Melanocyte of skin (primary cell): ENCODE results near the gene SULT2A1. TPM values are rescaled to one million over a fixed set of nuclear protein-coding genes. Genes with fewer than 3 reads are reported as not detected.

Experiments
- total RNA-seq, 2 donors: library from RNA; depleted of rRNA; stranded (reverse); fragments of >200 nt; gene quantifications; 2 replicates each; pipeline ENCODE4 v1.2.3, GENCODE V29; 2012

Gene SULT2A1, protein sequence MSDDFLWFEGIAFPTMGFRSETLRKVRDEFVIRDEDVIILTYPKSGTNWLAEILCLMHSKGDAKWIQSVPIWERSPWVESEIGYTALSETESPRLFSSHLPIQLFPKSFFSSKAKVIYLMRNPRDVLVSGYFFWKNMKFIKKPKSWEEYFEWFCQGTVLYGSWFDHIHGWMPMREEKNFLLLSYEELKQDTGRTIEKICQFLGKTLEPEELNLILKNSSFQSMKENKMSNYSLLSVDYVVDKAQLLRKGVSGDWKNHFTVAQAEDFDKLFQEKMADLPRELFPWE
- not detected for total RNA-seq

DNA sequence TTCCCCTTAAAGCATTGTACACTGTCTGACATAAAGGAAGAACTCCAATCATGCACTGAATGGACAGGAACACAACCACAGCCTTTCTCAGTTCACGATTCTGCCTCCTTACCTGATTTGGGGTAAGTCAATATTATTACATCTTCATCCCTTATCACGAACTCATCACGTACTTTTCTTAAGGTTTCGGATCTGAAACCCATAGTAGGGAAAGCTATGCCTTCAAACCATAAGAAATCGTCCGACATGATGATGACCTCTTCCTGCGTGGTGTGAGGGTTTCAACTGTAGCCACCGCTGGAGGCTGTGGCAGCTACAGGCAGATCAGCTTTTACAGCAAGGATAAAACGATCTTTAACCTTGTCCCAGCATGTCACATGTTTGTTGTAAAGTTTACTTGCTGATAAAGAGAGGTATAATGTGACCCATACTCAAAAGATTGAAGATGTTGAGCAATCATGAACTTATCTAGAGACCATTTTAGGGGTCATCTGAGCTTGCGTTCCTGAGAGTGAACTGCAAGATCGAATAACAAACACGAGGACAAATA lies at the start of gene SULT2A1:
Gene SULT2A1, minus strand, starts transcription at position 306 of the 550 bp plus-strand sequence. Its CDS starts 58 bp downstream, at position 248.

DNA sequence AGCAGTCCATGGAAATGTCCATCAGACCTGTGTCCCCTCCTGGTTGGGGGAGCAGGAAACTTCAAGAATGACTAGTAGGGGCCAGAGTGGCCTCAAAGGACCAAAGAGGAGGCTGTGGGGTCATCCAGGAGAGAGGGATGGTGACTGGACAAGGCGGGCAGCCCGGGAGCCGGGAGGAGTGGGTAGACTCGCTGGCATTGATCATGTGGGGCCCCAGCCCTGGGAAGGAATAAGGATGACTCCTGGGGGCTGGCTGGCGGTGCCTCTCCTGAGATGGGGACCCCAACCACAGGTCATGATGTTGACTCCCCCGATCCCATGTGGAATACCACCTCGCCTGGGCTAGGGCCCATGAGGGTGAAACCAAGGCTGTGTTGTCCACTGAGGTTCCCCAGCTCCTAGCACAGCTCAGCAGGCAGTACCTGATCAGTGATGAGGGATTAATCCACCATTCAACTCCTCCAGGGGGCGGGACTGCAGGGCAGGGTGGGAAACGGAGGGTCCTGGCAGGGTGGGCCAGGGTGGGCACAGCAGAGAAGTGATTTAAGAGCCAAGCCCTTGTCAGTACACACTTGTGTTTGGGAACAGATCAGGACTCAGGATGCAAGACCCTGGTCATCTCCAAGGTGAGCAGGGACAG lies 27.3 kb downstream of the SULT2A1 start, which contains the start of gene TPRX2:
Gene TPRX2, plus strand, starts transcription at position 590 of the 640 bp plus-strand sequence. Its CDS starts 12 bp downstream, at position 602.

DNA sequence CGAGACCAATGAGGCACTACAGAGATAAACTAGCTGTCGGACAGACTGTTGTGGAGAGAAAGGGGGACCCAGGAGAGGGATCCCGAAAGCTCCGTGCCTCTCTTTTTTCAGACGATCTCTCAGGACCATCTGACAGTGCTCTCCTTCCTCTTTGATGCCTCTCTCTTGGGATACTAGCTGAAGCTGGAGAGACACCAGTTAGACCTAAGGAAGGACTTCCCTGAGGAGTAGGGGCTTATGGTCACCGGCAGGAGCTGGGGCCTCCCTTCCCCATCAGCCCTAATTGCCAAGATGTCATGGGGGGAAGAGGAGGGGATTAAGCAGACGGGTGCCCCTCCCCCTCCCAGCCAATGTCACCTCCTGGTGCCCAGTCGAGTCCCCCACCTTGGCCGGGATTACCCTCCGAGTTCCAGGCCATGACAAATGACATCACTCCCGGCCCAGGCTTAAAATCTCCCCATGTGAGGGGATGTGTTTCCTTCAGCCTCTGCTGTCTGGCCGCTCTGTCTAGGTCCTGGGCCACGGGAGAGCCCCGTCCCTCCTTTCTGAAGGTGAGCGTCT lies 64.6 kb downstream of the SULT2A1 start, which contains the start of gene CRX:
Gene CRX, plus strand, starts transcription at position 478 of the 561 bp plus-strand sequence. CDS start 12,507 bp downstream, outside the sequence.

Other genes starting within 250 kb of the SULT2A1 start
- 10 to 100 TPM; 14.5 to 18.3 TPM for gene EHD2, start 172.9 kb downstream of the SULT2A1 start, total RNA-seq
- 10 to 100 TPM; 28.9 to 36.0 TPM for gene NOP53, start 140.8 kb downstream of the SULT2A1 start, total RNA-seq
- gene SELENOW, start 107.6 kb downstream of the SULT2A1 start, total RNA-seq = 100 to 1,000 TPM; 130 to 193 TPM
- gene TPRX1, start 81.8 kb downstream of the SULT2A1 start, total RNA-seq = not detected
- gene CRX, start 64.4 kb downstream of the SULT2A1 start, total RNA-seq = not detected
- not detected for gene TPRX2, start 27.1 kb downstream of the SULT2A1 start, total RNA-seq
- not detected for gene BSPH1, start 105.9 kb upstream of the SULT2A1 start, total RNA-seq
- gene ELSPBP1, start 108.3 kb upstream of the SULT2A1 start, total RNA-seq = under 1 TPM in 1 of 2 donors, not detected in 1; 0.67 TPM
- gene CABP5, start 157.8 kb upstream of the SULT2A1 start, total RNA-seq = not detected
- 10 to 100 TPM; 10.3 to 59.5 TPM for gene PLA2G4C, start 224.5 kb upstream of the SULT2A1 start, total RNA-seq